CD14-positive monocyte (primary cell): ENCODE data around the gene FAM53A. TPM values are rescaled to one million over a fixed set of nuclear protein-coding genes. Genes with fewer than 3 reads are reported as not detected.
A peak's percentile ranks its signal among the peaks of the same experiment; 100 is the strongest.

Experiments used
- DNase-seq, 3 donors: peaks; one replicate each; pipeline ENCODE4 v3.0.0-alpha.2; 2011 to 2022
- H2AFZ ChIP-seq: 2 replicates; pipeline ENCODE4 v1.6.0; 2012; ENCODE audit warnings: mild to moderate bottlenecking, low read depth, low read length, inconsistent platforms; ENCODE audit not compliant: insufficient read depth, poor library complexity, severe bottlenecking
- H3K27ac ChIP-seq, 2 donors: 1 replicate in 1 of 2; 2 replicates in 1 of 2; pipeline ENCODE4 v1.5.1; 2012 to 2013; ENCODE audit warnings: low read length in 2 of 2, control low read depth in 1 of 2, inconsistent platforms in 1 of 2, low read depth in 1 of 2, mild to moderate bottlenecking in 1 of 2
- H3K27me3 ChIP-seq, 2 donors: one replicate each; pipeline versions ENCODE4 v1.6.0 to v1.6.1; 2011 to 2013; ENCODE audit warnings: low read length in 2 of 2; ENCODE audit not compliant: control insufficient read depth in 2 of 2, insufficient read depth in 2 of 2
- H3K36me3 ChIP-seq, 2 donors: replicated peaks in 1 of 2; 1 replicate in 1 of 2; 2 replicates in 1 of 2; pipeline versions ENCODE4 v1.5.1 to v1.6.1; 2012 to 2013; ENCODE audit warnings: low read length in 2 of 2, control low read depth in 1 of 2, inconsistent platforms in 1 of 2, mild to moderate bottlenecking in 1 of 2; ENCODE audit not compliant: insufficient read depth in 2 of 2, control insufficient read depth in 1 of 2
- H3K4me1 ChIP-seq, 2 donors: 1 replicate in 1 of 2; 2 replicates in 1 of 2; pipeline versions ENCODE4 v1.5.1 to v1.6.1; 2012 to 2013; ENCODE audit warnings: low read length in 2 of 2, control low read depth in 1 of 2, inconsistent platforms in 1 of 2, mild to moderate bottlenecking in 1 of 2, moderate library complexity in 1 of 2; ENCODE audit not compliant: insufficient read depth in 2 of 2, control insufficient read depth in 1 of 2
- H3K4me2 ChIP-seq: replicated peaks from 2 replicates; pipeline ENCODE3; 2012; ENCODE audit warnings: low read length, moderate library complexity, mild to moderate bottlenecking; ENCODE audit not compliant: poor library complexity, severe bottlenecking; ENCODE audit errors: extremely low read depth
- H3K4me3 ChIP-seq, 3 experiments: fragments of 200-600 bp in 1 of 3; sonication (generic) in 1 of 3; replicated peaks in 1 of 3; 1 replicate in 2 of 3; 2 replicates in 1 of 3; pipeline ENCODE4 v1.5.1; 2011 to 2013; ENCODE audit warnings: low read length in 3 of 3, mild to moderate bottlenecking in 3 of 3, control low read depth in 2 of 3, low read depth in 2 of 3, inconsistent platforms in 1 of 3, moderate library complexity in 1 of 3
- H3K79me2 ChIP-seq: 2 replicates; pipeline ENCODE4 v1.6.0; 2012; ENCODE audit warnings: mild to moderate bottlenecking, control low read depth, inconsistent platforms, low read length, moderate library complexity; ENCODE audit not compliant: insufficient read depth
- H3K9ac ChIP-seq: 2 replicates; pipeline ENCODE4 v1.6.0; 2017; ENCODE audit warnings: low read length, mild to moderate bottlenecking; ENCODE audit not compliant: insufficient read depth, poor library complexity, severe bottlenecking
- H3K9me3 ChIP-seq, 2 donors: replicated peaks in 1 of 2; 1 replicate in 1 of 2; 2 replicates in 1 of 2; pipeline versions ENCODE4 v1.5.1 to v1.6.1; 2012 to 2013; ENCODE audit warnings: low read length in 2 of 2, control low read depth in 1 of 2; ENCODE audit not compliant: control insufficient read depth in 1 of 2, insufficient read depth in 1 of 2
- H4K20me1 ChIP-seq: 2 replicates; pipeline ENCODE4 v1.6.0; 2012; ENCODE audit warnings: mild to moderate bottlenecking, low read length, control low read depth, moderate library complexity; ENCODE audit not compliant: insufficient read depth
- H3K27ac Mint-ChIP-seq, 7 donors: one replicate each; pipeline ENCODE4 v1.8.0; 2020; ENCODE audit warnings: mild to moderate bottlenecking in 7 of 7, mixed read lengths in 7 of 7, moderate library complexity in 6 of 7, inconsistent platforms in 2 of 7
- H3K27me3 Mint-ChIP-seq, 3 donors: one replicate each; pipeline ENCODE4 v1.8.0; 2021 to 2022; ENCODE audit warnings: low read depth in 3 of 3, mild to moderate bottlenecking in 3 of 3, mixed read lengths in 3 of 3, moderate library complexity in 3 of 3, inconsistent platforms in 1 of 3
- H3K36me3 Mint-ChIP-seq, 2 donors: one replicate each; pipeline ENCODE4 v1.8.0; 2020; ENCODE audit warnings: mixed read lengths in 2 of 2, inconsistent platforms in 1 of 2, mild to moderate bottlenecking in 1 of 2
- H3K4me1 Mint-ChIP-seq: one replicate; pipeline ENCODE4 v1.8.0; 2020; ENCODE audit warnings: mild to moderate bottlenecking, mixed read lengths
- H3K4me3 Mint-ChIP-seq, 2 donors: one replicate each; pipeline ENCODE4 v1.8.0; 2020; ENCODE audit warnings: mild to moderate bottlenecking in 2 of 2, mixed read lengths in 2 of 2, moderate library complexity in 1 of 2
- H3K9me3 Mint-ChIP-seq, 7 donors: one replicate each; pipeline ENCODE4 v1.8.0; 2020 to 2022; ENCODE audit warnings: mixed read lengths in 7 of 7, mild to moderate bottlenecking in 6 of 7, moderate library complexity in 6 of 7, inconsistent platforms in 2 of 7
- CTCF ChIP-seq: fragments of 200-600 bp; IDR thresholded peaks from one replicate; pipeline ENCODE4 v1.8.0; 2022; ENCODE audit warnings: antibody characterized with exemption, mild to moderate bottlenecking
- WGBS: methylation state at CpG from one replicate; pipeline ENCODE4 v1.1.5; 2013; ENCODE audit warnings: missing lambda C conversion rate; ENCODE audit not compliant: insufficient coverage; 5-methylcytosine and 5-hydroxymethylcytosine counted together
- intact Hi-C, 2 donors: fragments of 100-400 bp; cut with micrococcal nuclease; formaldehyde crosslinking; loops; one replicate each; pipeline versions ENCODE4 v1.15.0 to v1.15.1; 2023
- polyA plus RNA-seq, 3 donors: library from polyadenylated mRNA; depleted of rRNA in 1 of 3; unstranded in 2 of 3; stranded (reverse) in 1 of 3; fragments of 300-500 nt in 2 of 3; fragments of >200 nt in 1 of 3; fragmentation: Illumina TruSeq in 2 of 3; gene quantifications; 1 replicate in 2 of 3; 2 replicates in 1 of 3; pipeline ENCODE4 v1.2.3, GENCODE V29; 2012 to 2021

FAM53A gene
- polyA plus RNA-seq, 3 donors = 0.40 to 0.82 (median 0.76) TPM

DNA sequence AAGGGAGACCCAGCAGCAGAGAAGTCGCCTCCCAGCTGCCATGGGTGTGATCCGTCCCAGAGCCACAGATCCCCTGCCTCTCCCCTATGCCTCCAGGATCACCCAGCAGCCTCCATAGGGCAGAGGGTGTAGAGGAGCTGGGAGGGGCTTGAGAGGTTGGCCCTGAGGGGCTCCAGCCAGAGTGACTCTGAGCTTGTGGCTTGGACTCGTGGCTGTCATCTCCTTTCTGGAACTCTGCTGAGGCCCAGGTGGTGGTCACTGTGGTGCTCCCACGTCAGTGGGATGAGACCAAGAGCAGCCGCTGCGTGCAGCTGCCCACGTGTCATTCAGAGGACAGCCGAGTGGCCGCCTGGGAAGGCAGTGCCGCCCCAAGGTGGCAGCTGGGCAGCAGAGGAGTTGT, 41.4 kb upstream of the FAM53A start:
- intact Hi-C loops = loop anchor here in 1 of 2 donors (5.0 to 10.0 kb wide), 3 partner anchors 129 to 289 kb away; partner anchors contain the start of gene LETM1
- peak overlapping the region; percentile 9 to 96 for H3K27ac ChIP-seq

DNA sequence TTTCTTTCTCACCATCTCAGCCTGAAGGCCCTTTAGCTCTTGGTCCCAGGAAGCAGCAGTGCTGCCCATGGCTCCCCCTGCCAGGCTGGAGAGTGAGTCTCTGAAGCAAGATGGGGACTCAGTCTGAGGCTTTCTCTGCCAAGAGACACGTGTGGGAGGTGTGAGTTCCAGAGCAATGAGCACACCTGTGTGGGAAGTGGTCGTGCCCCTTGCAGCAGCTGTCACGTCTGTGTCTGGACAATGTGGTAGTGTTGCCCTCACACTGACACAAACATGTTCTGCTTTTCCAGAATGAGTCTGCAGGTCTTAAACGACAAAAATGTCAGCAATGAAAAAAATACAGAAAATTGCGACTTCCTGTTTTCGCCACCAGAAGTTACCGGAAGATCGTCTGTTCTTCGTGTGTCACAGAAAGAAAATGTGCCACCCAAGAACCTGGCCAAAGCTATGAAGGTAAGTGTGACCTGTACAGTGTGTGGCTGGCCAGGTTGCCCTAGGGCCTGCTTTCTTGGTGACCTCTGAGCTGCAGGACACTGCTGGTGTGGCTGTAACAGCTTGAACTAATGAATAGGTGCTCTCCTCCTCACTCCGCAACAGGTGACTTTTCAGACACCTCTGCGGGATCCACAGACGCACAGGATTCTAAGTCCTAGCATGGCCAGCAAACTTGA, 39.2 kb upstream of the FAM53A start:
- Mint-ChIP-seq H3K9me3 (no peaks in the 10 kb centered on the region), H3K4me1 (peaks cover 80% of the 10 kb centered on the region), H3K4me3 (peak overlapping the region; percentile 82 to 98), H3K27ac (peak overlapping the region; percentile 97 to 100 (median 98)), H3K27me3 (peaks cover 0 to 3% (median 0%) of the 10 kb centered on the region in 3 donors), H3K36me3 (peaks cover 17 to 36% of the 10 kb centered on the region in 2 donors)
- Histone ChIP-seq H3K9ac (peak overlapping the region; percentile 73), H3K4me3 (peak overlapping the region; percentile 58 to 80 (median 63)), H3K9me3 (no peaks in the 10 kb centered on the region), H2AFZ (peak overlapping the region; percentile 89), H4K20me1 (peaks cover 26% of the 10 kb centered on the region), H3K4me1 (peaks cover 78 to 86% of the 10 kb centered on the region in 2 donors), H3K27ac (peak overlapping the region; percentile 88 to 96), H3K4me2 (peak overlapping the region; percentile 89), H3K27me3 (no peaks in the 10 kb centered on the region), H3K36me3 (peaks cover 9 to 19% of the 10 kb centered on the region in 2 donors), H3K79me2 (peaks cover 85% of the 10 kb centered on the region)
- peak; percentile 78 to 93 (median 86) for DNase-seq
- TF ChIP-seq CTCF = no peak
- WGBS = 20% methylated on average over 9 of the region's 12 CpGs
- intact Hi-C loops = loop anchor here in 1 of 2 donors (5.0 to 10.0 kb wide), 3 partner anchors 132 to 376 kb away; partner anchors contain the start of genes LETM1 and UVSSA

More for the DNA sequence above, 41.4 kb upstream of the FAM53A start:
- H3K4me1 ChIP-seq = peaks cover 81 to 88% of the 10 kb centered on the region in 2 donors
- Mint-ChIP-seq H3K27ac (peak overlapping the region in 6 of 7 donors; percentile 50 to 100 (median 94)), H3K4me3 (no peak overlapping the region), H3K9me3 (no peaks in the 10 kb centered on the region), H3K27me3 (peaks cover 0 to 3% (median 0%) of the 10 kb centered on the region in 3 donors), H3K4me1 (peaks cover 81% of the 10 kb centered on the region), H3K36me3 (peaks cover 30 to 50% of the 10 kb centered on the region in 2 donors)
- no peak overlapping the region for H2AFZ ChIP-seq
- H3K4me3 ChIP-seq = peak overlapping the region in 1 of 3 experiments; percentile 80
- DNase-seq = no peak
- peaks cover 21 to 30% of the 10 kb centered on the region in 2 donors for H3K36me3 ChIP-seq
- H4K20me1 ChIP-seq = peaks cover 22% of the 10 kb centered on the region
- H3K9ac ChIP-seq = no peak overlapping the region
- no peaks in the 10 kb centered on the region for H3K27me3 ChIP-seq
- WGBS = 94% methylated on average over 8 of the region's 10 CpGs
- TF ChIP-seq CTCF = no peak
- no peaks in the 10 kb centered on the region for H3K9me3 ChIP-seq
- peak overlapping the region; percentile 89 for H3K4me2 ChIP-seq
- H3K79me2 ChIP-seq = peaks cover 86% of the 10 kb centered on the region
